Activated CD8-positive, alpha-beta T cell treated with anti-CD3 and anti-CD28 coated beads for 36 hours (primary cell): ENCODE measurements around the gene CEMIP. TPM values are rescaled to one million over a fixed set of nuclear protein-coding genes. Genes with fewer than 3 reads are reported as not detected.

Experiments used
- ATAC-seq: fragments of 200-7000 bp; cut with Tn5 transposase; one replicate; pipeline ENCODE4 v1.10.0; 2021; ENCODE audit warnings: mild to moderate bottlenecking, moderate library complexity
- CTCF ChIA-PET: fragments of 350-600 bp; sonication (Branson Sonifier 250); formaldehyde crosslinking; loops from one replicate; lab custom pipeline; 2021; ENCODE audit warnings: antibody characterized with exemption; lab: Charles Lee
- POLR2A ChIA-PET: fragments of 350-600 bp; sonication (Branson Sonifier 250); formaldehyde crosslinking; loops from one replicate; lab custom pipeline; 2021; ENCODE audit warnings: antibody characterized with exemption; lab: Charles Lee
- DNase-seq: peaks from one replicate; pipeline ENCODE4 v3.0.0-alpha.2; 2020
- H3K27ac Mint-ChIP-seq: one replicate; pipeline ENCODE4 v1.8.0; 2021; ENCODE audit warnings: mild to moderate bottlenecking, mixed read lengths
- H3K27me3 Mint-ChIP-seq: one replicate; pipeline ENCODE4 v1.8.0; 2021; ENCODE audit warnings: mixed read lengths
- H3K36me3 Mint-ChIP-seq: one replicate; pipeline ENCODE4 v1.8.0; 2021; ENCODE audit warnings: low read depth, mixed read lengths
- H3K4me1 Mint-ChIP-seq: one replicate; pipeline ENCODE4 v1.8.0; 2021; ENCODE audit warnings: low read depth, mixed read lengths
- H3K4me3 Mint-ChIP-seq: one replicate; pipeline ENCODE4 v1.8.0; 2021; ENCODE audit warnings: mild to moderate bottlenecking, moderate library complexity, mixed read lengths
- H3K9me3 Mint-ChIP-seq: one replicate; pipeline ENCODE4 v1.8.0; 2021; ENCODE audit warnings: mixed read lengths
- intact Hi-C: fragments of 100-400 bp; cut with micrococcal nuclease; formaldehyde crosslinking; loops from one replicate; pipeline ENCODE4 v1.10.0; 2022
- total RNA-seq, 2 experiments: library from RNA; stranded (reverse); gene quantifications; one replicate each; pipeline ENCODE4 v1.2.3, GENCODE V29; 2021
- TF ChIP-seq, protein P1 (sequence below): fragments of 200-600 bp; IDR thresholded peaks from one replicate; pipeline ENCODE4 v1.8.0; 2022; ENCODE audit warnings: antibody characterized with exemption, mild to moderate bottlenecking

The CEMIP gene
- total RNA-seq, 2 experiments from 2014 or later = not detected

DNA sequence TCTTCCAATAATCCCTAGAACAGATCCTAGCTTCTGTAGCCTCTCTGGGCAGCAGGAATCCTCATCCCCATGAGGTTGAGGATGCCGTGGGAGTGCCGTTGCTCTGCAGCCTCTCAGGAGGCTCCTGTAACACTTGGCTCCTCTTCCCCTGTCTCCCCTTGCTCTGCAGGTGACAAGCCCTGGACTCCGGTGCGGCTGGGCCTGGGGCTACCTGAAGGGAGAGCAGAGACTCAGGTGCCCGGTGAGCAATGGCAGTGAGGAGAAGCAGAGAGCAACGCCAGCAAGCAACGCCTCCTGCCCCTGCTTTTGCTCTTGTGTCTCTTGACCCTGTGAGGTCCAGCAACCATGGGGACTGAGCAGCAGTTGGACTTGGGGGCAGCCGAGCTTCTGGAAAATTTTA, 91.2 kb downstream of the CEMIP start:
- no peaks in the 10 kb centered on the region for H3K4me1 Mint-ChIP-seq
- POLR2A ChIA-PET = no interaction called here
- H3K27ac Mint-ChIP-seq = no peak overlapping the region
- H3K36me3 Mint-ChIP-seq = no peaks in the 10 kb centered on the region
- intact Hi-C loops = no loop called here
- H3K27me3 Mint-ChIP-seq = no peaks in the 10 kb centered on the region
- CTCF ChIA-PET = no interaction called here
- ATAC-seq (no peak), DNase-seq (no peak)
- TF ChIP-seq, protein P1, sequence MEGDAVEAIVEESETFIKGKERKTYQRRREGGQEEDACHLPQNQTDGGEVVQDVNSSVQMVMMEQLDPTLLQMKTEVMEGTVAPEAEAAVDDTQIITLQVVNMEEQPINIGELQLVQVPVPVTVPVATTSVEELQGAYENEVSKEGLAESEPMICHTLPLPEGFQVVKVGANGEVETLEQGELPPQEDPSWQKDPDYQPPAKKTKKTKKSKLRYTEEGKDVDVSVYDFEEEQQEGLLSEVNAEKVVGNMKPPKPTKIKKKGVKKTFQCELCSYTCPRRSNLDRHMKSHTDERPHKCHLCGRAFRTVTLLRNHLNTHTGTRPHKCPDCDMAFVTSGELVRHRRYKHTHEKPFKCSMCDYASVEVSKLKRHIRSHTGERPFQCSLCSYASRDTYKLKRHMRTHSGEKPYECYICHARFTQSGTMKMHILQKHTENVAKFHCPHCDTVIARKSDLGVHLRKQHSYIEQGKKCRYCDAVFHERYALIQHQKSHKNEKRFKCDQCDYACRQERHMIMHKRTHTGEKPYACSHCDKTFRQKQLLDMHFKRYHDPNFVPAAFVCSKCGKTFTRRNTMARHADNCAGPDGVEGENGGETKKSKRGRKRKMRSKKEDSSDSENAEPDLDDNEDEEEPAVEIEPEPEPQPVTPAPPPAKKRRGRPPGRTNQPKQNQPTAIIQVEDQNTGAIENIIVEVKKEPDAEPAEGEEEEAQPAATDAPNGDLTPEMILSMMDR = no peak
- no peak overlapping the region for H3K4me3 Mint-ChIP-seq
- no peaks in the 10 kb centered on the region for H3K9me3 Mint-ChIP-seq

DNA sequence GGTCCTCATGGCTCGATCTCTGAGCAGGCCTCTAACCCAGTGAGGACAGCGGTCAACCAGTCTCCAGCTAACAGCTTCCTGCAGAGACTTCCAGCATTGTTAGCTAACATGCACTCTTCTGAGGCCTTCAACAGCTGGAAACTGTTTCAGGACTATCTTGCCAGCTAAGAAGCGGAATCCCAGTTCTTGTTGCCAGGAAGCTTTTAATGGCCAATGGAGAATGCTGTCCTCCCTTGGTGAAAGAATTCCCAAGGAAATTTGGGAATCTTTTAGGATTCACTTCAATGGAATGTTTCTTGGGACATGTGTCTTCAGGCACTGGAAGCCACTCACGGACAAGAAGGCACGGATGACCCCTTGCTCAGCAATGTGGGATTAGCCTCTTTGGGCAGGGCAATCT, 91.7 kb downstream of the CEMIP start:
- intact Hi-C loops = no loop called here
- TF ChIP-seq, protein P1 = no peak
- H3K27me3 Mint-ChIP-seq = no peaks in the 10 kb centered on the region
- H3K36me3 Mint-ChIP-seq = no peaks in the 10 kb centered on the region
- ChIA-PET CTCF (no interaction called here), POLR2A (no interaction called here)
- DNase-seq = no peak
- no peaks in the 10 kb centered on the region for H3K4me1 Mint-ChIP-seq
- no peak for ATAC-seq
- no peaks in the 10 kb centered on the region for H3K9me3 Mint-ChIP-seq
- no peak overlapping the region for H3K4me3 Mint-ChIP-seq
- no peak overlapping the region for H3K27ac Mint-ChIP-seq

DNA sequence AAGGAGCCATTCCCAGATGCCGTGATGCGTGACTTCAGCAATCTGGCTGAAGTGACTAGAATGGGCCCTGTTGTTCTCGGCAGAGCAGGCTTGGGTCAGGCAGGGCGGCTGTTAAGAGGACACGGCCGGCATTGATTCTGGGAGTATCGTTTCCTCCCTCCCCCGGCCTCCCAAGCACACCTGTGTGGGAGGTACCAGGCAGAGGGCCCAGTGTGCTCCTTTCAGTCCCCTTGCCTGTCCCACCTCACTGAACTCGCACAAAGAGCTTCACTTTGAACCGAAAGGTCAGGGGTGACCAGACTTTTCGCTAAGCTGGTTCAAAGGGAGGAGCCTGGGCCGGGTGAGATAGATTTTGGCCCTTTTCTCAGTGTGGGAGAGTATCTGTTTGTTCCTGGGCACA, 92.7 kb downstream of the CEMIP start:
- Mint-ChIP-seq H3K27ac (no peak overlapping the region), H3K27me3 (peaks cover 1% of the 10 kb centered on the region), H3K4me1 (no peaks in the 10 kb centered on the region), H3K36me3 (no peaks in the 10 kb centered on the region), H3K9me3 (no peaks in the 10 kb centered on the region), H3K4me3 (no peak overlapping the region)
- CTCF ChIA-PET = no interaction called here
- POLR2A ChIA-PET = no interaction called here
- no peak for DNase-seq
- intact Hi-C loops = no loop called here
- no peak for ATAC-seq
- TF ChIP-seq, protein P1 = no peak

DNA sequence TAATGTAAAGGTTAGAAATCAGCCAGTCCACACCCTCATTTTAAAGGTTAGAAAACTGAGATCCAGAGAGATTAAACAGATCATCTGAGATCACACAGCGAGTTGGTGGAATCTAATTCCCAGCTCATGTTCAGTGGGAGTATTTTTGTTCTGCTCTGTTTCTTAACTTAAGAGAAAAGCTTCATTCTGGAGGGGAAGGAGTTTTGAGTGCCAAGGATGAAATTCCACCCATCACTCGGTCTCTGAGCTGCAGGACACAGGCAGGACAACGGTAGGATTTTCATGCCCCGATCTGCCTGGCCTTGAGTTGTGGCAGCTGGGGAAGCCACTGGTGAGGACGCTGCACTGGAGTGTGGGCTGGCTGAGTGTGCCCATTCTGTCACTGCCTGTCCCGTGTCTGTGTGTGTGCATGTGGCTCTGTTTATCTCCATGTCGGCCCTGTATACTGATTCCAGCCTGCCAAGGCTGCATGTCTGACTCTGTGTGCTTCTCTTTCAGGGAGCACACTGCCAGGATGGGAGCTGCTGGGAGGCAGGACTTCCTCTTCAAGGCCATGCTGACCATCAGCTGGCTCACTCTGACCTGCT, 94.3 kb downstream of the CEMIP start:
- TF ChIP-seq, protein P1 = no peak
- Mint-ChIP-seq H3K9me3 (no peaks in the 10 kb centered on the region), H3K4me3 (no peak overlapping the region), H3K4me1 (no peaks in the 10 kb centered on the region), H3K27me3 (peaks cover 7% of the 10 kb centered on the region), H3K27ac (no peak overlapping the region), H3K36me3 (no peaks in the 10 kb centered on the region)
- intact Hi-C loops = no loop called here
- CTCF ChIA-PET = no interaction called here
- DNase-seq = no peak
- no peak for ATAC-seq
- POLR2A ChIA-PET = no interaction called here

DNA sequence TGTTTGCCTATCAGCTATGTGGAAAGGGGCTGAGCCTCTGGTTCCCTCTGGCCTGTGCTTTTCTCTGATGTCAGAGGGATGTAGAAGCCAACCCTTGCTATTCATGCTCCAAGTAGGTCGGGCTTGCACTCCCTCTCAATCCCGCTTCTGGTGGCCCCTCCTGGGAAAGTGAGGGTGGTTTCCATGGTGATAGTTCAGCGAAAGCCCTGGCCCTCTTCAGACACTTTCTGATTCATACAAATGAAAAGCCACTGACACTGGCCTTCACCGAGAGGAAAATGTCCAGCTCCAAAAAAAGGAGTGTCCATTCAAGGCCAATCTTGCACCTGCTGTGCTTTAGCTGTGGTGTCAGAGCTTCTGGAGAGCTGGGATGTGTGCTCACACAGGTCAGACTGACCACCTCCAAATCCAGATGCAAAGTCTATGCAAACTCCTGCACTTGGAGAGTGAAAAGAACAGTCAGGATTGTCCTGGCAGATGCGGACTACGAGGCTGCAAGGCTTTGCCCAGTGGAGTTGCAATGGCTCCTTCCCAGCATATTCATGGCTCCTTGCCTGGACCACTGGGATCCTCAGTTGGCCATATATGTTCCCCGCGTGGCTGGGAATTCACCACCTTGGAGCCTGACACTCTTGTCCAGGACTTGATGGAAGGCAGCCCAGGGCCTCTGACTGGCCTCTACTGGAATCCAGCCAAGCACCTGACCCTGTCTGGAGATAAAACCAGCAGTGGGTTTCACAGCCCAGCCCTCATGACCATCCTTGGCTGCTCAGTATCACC, 96.6 kb downstream of the CEMIP start:
- Mint-ChIP-seq H3K4me3 (no peak overlapping the region), H3K27me3 (peaks cover 7% of the 10 kb centered on the region), H3K4me1 (no peaks in the 10 kb centered on the region), H3K27ac (no peak overlapping the region), H3K9me3 (no peaks in the 10 kb centered on the region), H3K36me3 (no peaks in the 10 kb centered on the region)
- ChIA-PET CTCF (no interaction called here), POLR2A (no interaction called here)
- ATAC-seq (no peak), DNase-seq (no peak)
- intact Hi-C loops = no loop called here
- TF ChIP-seq, protein P1 = no peak
